HG02623 (cell line): ENCODE measurements around the gene SESN3.

Source experiments
- ATAC-seq: cut with Tn5 transposase; IDR thresholded peaks from one replicate; pipeline ENCODE4 v1.9.1; 2021; ENCODE audit warnings: moderate library complexity; ENCODE audit not compliant: unreplicated experiment

The SESN3 gene

DNA sequence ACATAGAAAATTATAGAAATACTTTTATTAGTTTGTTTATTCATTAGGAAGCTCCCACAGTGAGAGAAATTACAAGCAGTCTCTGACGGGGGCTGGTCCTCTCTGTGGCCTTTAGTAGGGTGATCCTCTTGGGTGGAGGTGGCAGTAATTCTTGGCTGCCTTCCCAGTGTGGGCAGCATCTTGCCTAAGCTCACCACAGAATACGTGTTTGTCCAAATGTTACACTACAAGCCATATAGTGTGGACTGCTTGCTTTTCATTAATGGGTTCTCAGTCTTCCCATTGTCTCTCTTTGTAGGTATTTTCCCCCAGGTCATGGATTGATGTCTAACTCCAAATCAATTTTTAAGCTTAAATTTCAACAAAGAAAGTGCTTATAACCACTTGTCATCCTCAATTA is 98.0 kb downstream of the SESN3 start:
- ATAC-seq = no peak

DNA sequence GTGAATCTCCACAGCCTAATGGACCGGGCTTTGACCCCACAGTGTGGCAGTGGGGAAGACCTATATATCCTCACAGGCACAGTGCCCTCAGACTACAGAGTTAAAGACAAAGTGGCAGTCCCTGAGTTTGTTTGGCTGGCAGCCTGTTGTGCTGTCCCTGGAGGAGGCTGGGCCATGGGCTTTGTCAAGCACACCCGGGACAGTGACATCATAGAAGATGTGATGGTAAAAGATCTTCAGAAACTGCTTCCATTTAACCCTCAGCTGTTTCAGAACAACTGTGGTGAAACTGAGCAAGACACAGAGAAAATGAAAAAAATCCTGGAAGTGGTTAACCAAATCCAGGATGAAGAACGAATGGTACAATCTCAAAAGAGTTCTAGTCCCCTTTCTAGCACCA is 102.4 kb downstream of the SESN3 start:
- no peak for ATAC-seq

DNA sequence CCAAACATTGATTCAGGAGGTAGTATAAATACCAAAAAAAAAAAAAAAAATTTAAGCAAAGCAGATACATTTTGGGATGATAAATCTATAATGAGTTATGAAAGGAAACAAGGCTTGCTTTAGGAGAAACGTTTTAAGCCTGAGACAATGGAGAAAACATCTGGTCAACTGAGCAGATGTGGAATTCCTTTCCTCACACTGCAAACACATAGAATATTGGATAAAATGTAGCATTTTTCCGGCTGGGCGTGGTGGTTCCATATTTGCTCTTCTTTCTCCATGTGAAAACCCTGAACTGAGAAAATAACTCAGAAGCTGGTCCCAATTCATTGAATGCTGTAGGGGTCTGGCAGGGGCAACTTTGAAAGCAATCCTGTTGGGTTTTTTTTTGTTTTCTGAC is 107.4 kb downstream of the SESN3 start:
- no peak for ATAC-seq

DNA sequence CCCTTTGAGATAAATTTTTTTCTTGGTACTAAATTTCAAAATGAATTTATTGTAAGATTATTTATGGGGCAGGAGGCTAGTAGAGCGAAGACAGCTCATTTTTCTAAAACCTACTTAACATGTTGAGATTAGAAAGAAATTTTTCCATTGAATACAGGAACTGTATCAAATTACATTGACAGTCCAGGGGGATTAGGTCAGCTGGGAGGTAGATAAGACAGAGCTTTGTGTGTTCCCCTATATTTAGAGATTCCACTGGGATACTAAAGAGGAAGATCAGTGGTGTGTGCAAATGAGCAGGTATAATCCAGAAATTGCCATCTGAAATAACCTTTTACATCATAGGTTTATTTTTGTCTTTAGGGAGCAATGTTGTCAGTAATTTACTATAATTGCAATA is 109.3 kb downstream of the SESN3 start:
- no peak for ATAC-seq

DNA sequence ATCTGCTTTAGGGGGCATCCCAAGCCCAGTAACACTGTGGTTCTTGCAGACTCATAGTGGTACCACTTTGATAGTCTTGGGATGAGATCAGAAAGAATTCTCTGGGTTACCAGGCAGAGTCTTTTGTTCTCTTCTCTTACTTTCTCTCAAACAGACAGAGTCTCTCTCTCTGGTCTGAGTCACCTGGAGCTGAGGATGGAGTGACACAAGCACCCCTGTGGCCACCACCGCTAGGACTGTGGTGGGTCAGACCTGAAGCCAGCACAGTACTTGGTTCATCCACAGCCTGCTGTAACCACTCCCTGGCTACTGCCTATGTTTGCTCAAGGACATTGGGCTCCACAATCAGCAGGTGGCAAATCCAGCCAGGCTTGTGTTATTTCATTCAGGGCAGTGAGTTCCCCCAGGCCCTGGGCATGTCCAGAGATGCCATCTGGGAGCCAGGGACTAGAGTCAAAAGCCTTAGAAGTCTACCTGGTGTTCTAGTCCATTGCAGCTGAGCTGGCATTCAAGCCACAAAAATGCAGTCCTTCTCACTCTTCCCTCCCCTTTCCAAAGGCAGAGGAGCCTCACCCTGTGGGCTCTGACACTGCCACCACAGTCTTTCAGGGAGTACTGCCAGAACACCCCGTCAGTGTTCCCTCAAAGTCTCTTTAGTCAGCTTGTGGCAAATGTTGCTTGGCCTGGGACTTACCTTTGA is 111.5 kb downstream of the SESN3 start:
- ATAC-seq = no peak

DNA sequence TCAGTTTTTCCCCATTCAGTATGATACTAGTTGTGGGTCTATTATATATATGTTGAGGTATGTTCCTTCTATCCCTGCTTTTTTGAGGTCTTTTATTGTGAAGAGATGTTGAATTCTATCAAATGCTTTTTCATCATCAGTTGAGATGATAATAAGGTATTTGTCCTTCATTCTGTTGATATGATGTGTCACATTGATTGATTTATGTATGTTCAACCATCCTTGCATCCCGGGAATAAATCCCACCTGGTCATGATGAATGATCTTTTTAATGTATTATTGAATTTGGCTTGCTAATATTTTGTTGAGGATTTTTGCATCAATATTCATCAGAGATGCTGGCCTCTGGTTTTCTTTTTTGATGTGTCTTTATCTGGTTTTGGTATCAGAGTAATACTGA is 115.4 kb downstream of the SESN3 start:
- no peak for ATAC-seq
